ENCODE data around the gene ANAPC15.

Gene ANAPC15

DNA sequence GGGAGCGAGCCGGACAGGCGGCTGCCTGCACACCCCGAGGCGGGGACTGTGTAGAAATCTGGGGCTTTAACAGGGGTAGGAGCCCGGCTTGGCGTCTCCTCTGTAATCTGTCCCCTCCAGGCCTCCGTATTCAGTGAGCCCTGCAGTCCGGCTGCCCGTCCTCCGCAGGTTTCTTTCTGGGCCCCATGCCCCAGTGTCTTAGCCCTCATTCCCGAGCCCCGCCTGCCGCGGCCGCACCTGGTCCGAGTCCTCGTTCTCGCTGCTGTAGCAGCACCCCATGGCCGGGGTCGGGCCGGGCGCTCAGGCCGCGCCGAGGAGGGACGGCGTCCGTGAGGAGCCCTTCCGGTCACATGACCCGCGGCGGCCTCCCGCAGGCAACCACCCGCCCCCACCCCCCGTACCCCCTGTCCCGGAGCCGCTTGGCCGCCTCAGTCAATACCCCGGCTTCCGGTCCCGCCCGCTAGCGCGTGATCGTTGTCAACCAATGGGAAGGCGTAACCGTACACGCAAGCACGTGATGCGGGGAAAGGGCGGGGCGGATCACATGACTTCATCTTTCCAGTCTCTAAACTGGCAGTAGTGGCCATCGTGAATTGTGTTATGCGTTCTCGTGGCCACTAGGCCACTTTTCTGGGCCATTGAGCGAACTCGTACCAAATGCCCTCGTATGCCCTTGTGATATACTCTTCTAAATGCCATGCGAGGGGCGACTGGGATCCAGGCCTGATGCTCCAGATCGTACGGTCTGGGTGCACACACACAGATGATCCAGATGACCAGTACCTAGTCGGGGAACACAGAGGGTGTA, 9.3 kb downstream of the ANAPC15 start, which contains the start of gene LAMTOR1:
TSS of gene LAMTOR1 (minus strand) at position 352 of the 808 bp plus-strand sequence. CDS start at position 279, 73 bp downstream.
- peak; percentile 97 for DNase-seq (ENCODE audit: low spot score)
- TF ChIP-seq, protein P1, sequence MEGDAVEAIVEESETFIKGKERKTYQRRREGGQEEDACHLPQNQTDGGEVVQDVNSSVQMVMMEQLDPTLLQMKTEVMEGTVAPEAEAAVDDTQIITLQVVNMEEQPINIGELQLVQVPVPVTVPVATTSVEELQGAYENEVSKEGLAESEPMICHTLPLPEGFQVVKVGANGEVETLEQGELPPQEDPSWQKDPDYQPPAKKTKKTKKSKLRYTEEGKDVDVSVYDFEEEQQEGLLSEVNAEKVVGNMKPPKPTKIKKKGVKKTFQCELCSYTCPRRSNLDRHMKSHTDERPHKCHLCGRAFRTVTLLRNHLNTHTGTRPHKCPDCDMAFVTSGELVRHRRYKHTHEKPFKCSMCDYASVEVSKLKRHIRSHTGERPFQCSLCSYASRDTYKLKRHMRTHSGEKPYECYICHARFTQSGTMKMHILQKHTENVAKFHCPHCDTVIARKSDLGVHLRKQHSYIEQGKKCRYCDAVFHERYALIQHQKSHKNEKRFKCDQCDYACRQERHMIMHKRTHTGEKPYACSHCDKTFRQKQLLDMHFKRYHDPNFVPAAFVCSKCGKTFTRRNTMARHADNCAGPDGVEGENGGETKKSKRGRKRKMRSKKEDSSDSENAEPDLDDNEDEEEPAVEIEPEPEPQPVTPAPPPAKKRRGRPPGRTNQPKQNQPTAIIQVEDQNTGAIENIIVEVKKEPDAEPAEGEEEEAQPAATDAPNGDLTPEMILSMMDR (IDR thresholded peaks at IDR 0.05; ENCODE audit: borderline replicate concordance, control extremely low read depth, extremely low read depth, insufficient read depth, missing control alignments) = no peak
- in situ Hi-C loops (cut with MboI; ENCODE audit: low sequenced_read_pairs, unreplicated experiment) = no loop called here

GRCh38 chr11:72102631-72102945, 9.9 kb downstream of the ANAPC15 start:
- DNase-seq (ENCODE audit: low spot score) = no peak
- TF ChIP-seq, protein P1 (IDR thresholded peaks at IDR 0.05; ENCODE audit: borderline replicate concordance, control extremely low read depth, extremely low read depth, insufficient read depth, missing control alignments) = no peak
- in situ Hi-C loops (cut with MboI; ENCODE audit: low sequenced_read_pairs, unreplicated experiment) = no loop called here

DNA sequence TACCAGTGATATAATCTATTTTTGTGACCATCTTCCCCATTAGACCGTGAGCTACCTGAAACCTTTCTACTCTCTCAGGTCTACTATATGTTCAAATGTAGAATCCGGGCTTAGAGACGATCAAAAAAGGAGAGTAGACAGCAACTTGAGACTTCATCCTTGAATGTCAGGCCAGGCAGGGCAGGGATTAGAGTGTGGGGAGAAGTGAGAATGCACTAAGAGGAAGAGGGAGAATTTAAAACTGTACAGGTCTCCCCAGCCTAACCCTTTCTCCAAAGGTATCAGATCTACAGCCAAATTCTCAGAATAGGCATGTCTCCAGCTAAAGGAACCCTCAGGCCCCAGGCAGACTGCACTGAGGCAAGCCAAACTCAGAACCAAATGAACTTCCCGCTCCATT, 10.3 kb downstream of the ANAPC15 start:
- TF ChIP-seq, protein P1 (IDR thresholded peaks at IDR 0.05; ENCODE audit: borderline replicate concordance, control extremely low read depth, extremely low read depth, insufficient read depth, missing control alignments) = no peak
- no peak for DNase-seq (ENCODE audit: low spot score)
- in situ Hi-C loops (cut with MboI; ENCODE audit: low sequenced_read_pairs, unreplicated experiment) = no loop called here

DNA sequence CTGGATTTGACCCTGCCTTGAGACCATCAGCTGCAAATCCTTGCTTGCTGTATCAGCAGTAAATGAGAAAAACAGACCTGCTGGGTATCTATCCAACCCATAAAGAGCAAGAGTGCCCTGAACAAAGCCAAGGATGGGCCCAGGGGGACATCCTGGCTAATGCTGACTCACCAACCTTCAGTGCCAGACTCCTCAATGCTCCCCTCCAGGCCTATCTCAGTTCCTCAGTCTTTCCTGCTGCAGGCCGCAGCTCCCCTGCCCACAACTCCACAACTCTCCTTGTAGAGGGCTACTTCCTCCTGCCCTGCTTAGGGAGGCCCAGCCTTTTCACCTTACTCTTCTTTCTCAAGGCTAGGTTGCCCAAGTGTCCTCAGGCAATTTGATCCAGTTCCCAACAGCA, 12.0 kb downstream of the ANAPC15 start:
- in situ Hi-C loops (cut with MboI; ENCODE audit: low sequenced_read_pairs, unreplicated experiment) = no loop called here
- TF ChIP-seq, protein P1 (IDR thresholded peaks at IDR 0.05; ENCODE audit: borderline replicate concordance, control extremely low read depth, extremely low read depth, insufficient read depth, missing control alignments) = no peak
- DNase-seq (ENCODE audit: low spot score) = no peak

DNA sequence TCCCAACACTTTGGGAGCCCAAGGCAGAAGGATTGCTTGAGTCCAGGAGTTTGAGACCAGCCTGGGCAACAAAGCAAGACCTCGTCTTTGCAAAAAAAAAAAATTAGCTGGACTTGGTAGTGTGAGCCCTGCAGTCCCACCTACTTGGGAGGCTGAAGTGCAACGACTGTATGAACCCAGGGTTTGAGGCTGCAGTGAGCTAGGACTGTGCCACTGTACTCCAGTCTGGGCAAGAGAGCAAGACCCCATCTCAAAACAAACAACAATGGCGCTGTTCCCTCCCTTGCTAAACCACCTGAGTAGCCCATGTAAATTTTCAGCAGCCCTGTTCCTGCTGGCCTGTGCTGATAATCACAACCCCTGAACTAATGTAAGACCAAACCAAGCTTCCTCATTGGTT, 12.5 kb downstream of the ANAPC15 start:
- TF ChIP-seq, protein P1 (IDR thresholded peaks at IDR 0.05; ENCODE audit: borderline replicate concordance, control extremely low read depth, extremely low read depth, insufficient read depth, missing control alignments) = no peak
- DNase-seq (ENCODE audit: low spot score) = no peak
- in situ Hi-C loops (cut with MboI; ENCODE audit: low sequenced_read_pairs, unreplicated experiment) = no loop called here

DNA sequence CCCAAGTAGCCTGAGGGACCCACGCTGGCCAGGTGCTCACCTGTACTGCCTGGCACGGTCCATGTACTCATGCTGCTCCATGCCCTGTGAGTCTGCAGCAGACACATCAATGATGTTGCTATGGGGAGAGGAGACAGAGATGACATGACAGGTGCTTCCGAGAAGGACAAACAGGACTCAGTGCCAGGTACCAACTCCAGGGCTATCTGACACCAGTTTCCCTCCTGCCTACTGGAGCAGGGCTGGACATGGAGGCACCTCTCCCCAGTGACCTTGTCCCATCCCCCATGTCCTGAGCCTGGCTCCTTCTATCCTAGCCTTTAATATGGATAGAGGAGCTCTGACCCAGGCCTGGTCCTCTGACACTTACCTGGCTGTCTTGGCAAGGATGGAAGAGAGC, 13.8 kb downstream of the ANAPC15 start:
- DNase-seq (ENCODE audit: low spot score) = no peak
- TF ChIP-seq, protein P1 (IDR thresholded peaks at IDR 0.05; ENCODE audit: borderline replicate concordance, control extremely low read depth, extremely low read depth, insufficient read depth, missing control alignments) = no peak
- in situ Hi-C loops (cut with MboI; ENCODE audit: low sequenced_read_pairs, unreplicated experiment) = no loop called here
